PFSK-1 (cell line): ENCODE results near the gene ARHGEF33.

Source experiments
- POLR2AphosphoS5 ChIP-seq: IDR thresholded peaks from 2 replicates; pipeline ENCODE4 v1.6.1; 2012; ENCODE audit warnings: low read depth, mild to moderate bottlenecking, control low read depth, low read length, moderate library complexity
- SIN3A ChIP-seq: IDR thresholded peaks from 2 replicates; pipeline ENCODE4 v1.6.1; 2012; ENCODE audit warnings: mild to moderate bottlenecking, low read length, moderate library complexity, borderline replicate concordance; ENCODE audit not compliant: insufficient read depth
- TF ChIP-seq, protein P1 (sequence below), 2 experiments: IDR thresholded peaks; 2 replicates each; pipeline versions ENCODE4 v1.6.1 to v1.8.0; 2011 to 2012; ENCODE audit warnings: low read depth in 2 of 2, low read length in 2 of 2, control low read depth in 1 of 2, inconsistent platforms in 1 of 2, mild to moderate bottlenecking in 1 of 2, moderate library complexity in 1 of 2; ENCODE audit not compliant: insufficient read depth in 1 of 2

DNA sequence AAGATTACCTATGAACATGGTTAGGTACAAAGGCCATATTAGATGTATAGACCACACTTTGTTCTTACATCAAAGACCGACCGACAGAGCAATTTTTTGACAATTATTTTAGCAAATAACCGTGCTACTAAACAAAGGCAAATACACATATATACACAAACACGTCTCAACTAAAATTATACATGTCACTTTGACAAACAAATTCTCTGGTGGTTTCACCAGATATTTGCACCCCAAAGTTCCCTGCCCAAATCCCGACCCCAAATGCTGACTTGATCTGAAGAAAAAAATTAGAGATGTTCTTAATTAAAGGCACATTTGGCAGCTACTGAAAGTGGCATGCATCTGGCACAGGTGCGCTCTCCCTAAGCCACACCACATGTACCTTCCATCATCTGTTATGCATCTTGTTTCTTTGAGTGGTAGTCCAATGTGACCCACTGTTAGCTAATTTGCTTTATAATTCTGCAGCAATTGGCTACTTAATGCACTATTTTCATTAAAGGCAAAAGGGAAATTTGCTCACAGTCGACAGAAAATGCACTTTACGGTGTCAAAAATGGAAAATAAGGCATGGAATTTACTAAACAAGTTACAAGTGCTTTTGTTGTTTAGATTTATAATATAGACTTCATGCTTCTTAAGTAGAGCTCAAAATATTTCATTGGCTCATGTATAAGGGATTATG is 92.1 kb downstream of the ARHGEF33 start:
- no peak for TF ChIP-seq POLR2AphosphoS5
- TF ChIP-seq, protein P1, sequence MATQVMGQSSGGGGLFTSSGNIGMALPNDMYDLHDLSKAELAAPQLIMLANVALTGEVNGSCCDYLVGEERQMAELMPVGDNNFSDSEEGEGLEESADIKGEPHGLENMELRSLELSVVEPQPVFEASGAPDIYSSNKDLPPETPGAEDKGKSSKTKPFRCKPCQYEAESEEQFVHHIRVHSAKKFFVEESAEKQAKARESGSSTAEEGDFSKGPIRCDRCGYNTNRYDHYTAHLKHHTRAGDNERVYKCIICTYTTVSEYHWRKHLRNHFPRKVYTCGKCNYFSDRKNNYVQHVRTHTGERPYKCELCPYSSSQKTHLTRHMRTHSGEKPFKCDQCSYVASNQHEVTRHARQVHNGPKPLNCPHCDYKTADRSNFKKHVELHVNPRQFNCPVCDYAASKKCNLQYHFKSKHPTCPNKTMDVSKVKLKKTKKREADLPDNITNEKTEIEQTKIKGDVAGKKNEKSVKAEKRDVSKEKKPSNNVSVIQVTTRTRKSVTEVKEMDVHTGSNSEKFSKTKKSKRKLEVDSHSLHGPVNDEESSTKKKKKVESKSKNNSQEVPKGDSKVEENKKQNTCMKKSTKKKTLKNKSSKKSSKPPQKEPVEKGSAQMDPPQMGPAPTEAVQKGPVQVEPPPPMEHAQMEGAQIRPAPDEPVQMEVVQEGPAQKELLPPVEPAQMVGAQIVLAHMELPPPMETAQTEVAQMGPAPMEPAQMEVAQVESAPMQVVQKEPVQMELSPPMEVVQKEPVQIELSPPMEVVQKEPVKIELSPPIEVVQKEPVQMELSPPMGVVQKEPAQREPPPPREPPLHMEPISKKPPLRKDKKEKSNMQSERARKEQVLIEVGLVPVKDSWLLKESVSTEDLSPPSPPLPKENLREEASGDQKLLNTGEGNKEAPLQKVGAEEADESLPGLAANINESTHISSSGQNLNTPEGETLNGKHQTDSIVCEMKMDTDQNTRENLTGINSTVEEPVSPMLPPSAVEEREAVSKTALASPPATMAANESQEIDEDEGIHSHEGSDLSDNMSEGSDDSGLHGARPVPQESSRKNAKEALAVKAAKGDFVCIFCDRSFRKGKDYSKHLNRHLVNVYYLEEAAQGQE (IDR thresholded peaks at IDR 0.05; ENCODE audit: insufficient read depth in 1 of 2, low read depth in 2 of 2, low read length in 2 of 2) = no peak
- TF ChIP-seq SIN3A = no peak
